HCT116 (cell line): ENCODE data around the gene FITM2. TPM values are rescaled to one million over a fixed set of nuclear protein-coding genes. Genes with fewer than 3 reads are reported as not detected.

Source experiments
- ATAC-seq: fragments of 200-7000 bp; cut with Tn5 transposase; 2 replicates; pipeline ENCODE4 v1.9.1; 2020; ENCODE audit warnings: mild to moderate bottlenecking, moderate library complexity
- BruUV-seq: library from RNA; stranded (reverse); fragments of 400-500 nt; replicated peaks from 2 replicates; lab custom pipeline; 2021; lab: Mats Ljungman, UMichigan
- CTCF ChIA-PET: fragments of 300-600 bp; sonication (Branson Sonifier 250); formaldehyde crosslinking; loops from one replicate; lab custom pipeline; 2021; ENCODE audit warnings: antibody characterized with exemption; lab: Charles Lee
- POLR2A ChIA-PET: fragments of 300-600, 350-600 bp; sonication (Branson Sonifier 250); formaldehyde crosslinking; loops from one replicate; lab custom pipeline; 2021; ENCODE audit warnings: antibody characterized with exemption; lab: Charles Lee
- RAD21 ChIA-PET, 2 experiments: fragments of 300-600 bp; sonication (Branson Sonifier 250); formaldehyde crosslinking; loops; one replicate each; lab custom pipeline; 2023; ENCODE audit warnings: low total read pairs in 2 of 2; ENCODE audit not compliant: uncharacterized antibody in 2 of 2, unreplicated experiment in 2 of 2, low non-redundant PET in 1 of 2; lab: Charles Lee
- DNase-seq: peaks from one replicate; pipeline ENCODE4 v3.0.0-alpha.2; 2010; ENCODE audit warnings: low read depth, low spot score
- H2AFZ ChIP-seq: fragments of 200-600 bp; shearing (Covaris generic), sonication (generic); 2 replicates; pipeline ENCODE4 v1.6.1; 2017; ENCODE audit warnings: low read depth, mixed run types, mixed read lengths, antibody characterized with exemption, low read length; ENCODE audit not compliant: poor library complexity, severe bottlenecking
- H3K27ac ChIP-seq: 2 replicates; pipeline ENCODE4 v1.5.1; 2012; ENCODE audit warnings: low read depth, low read length
- H3K27me3 ChIP-seq: fragments of 200-600 bp; sonication (generic); 2 replicates; pipeline ENCODE4 v1.6.1; 2016; ENCODE audit warnings: mixed run types, low read length, mixed read lengths; ENCODE audit not compliant: insufficient read depth
- H3K36me3 ChIP-seq, 2 experiments: fragments of 200-500 bp in 1 of 2; fragments of 200-600 bp in 1 of 2; sonication (Bioruptor generic) in 1 of 2; sonication (generic) in 1 of 2; 2 replicates each; pipeline versions ENCODE4 v1.5.1 to v1.6.1; 2014 to 2016; ENCODE audit warnings: low read length in 2 of 2, inconsistent platforms in 1 of 2, mixed read lengths in 1 of 2, mixed run types in 1 of 2; ENCODE audit not compliant: insufficient read depth in 2 of 2, control insufficient read depth in 1 of 2
- H3K4me1 ChIP-seq, 2 experiments: fragments of 200-600 bp in 1 of 2; sonication (generic) in 1 of 2; 2 replicates each; pipeline versions ENCODE4 v1.5.1 to v1.6.1; 2012 to 2017; ENCODE audit warnings: low read length in 2 of 2, inconsistent platforms in 1 of 2, mild to moderate bottlenecking in 1 of 2, mixed read lengths in 1 of 2, mixed run types in 1 of 2, moderate library complexity in 1 of 2; ENCODE audit not compliant: insufficient read depth in 2 of 2, control insufficient read depth in 1 of 2
- H3K4me2 ChIP-seq: fragments of 200-600 bp; sonication (generic); 2 replicates; pipeline ENCODE4 v1.6.1; 2017; ENCODE audit warnings: mixed run types, low read length, mixed read lengths
- H3K4me3 ChIP-seq, 2 experiments: fragments of 200-600 bp in 1 of 2; sonication (generic) in 1 of 2; replicated peaks in 1 of 2; 2 replicates each; pipeline ENCODE4 v1.5.1; 2011 to 2016; ENCODE audit warnings: low read length in 2 of 2, control low read depth in 1 of 2, low read depth in 1 of 2, mild to moderate bottlenecking in 1 of 2, mixed read lengths in 1 of 2, mixed run types in 1 of 2
- H3K79me2 ChIP-seq: fragments of 200-600 bp; sonication (generic); 2 replicates; pipeline ENCODE4 v1.6.1; 2017; ENCODE audit warnings: mild to moderate bottlenecking, mixed run types, low read length, moderate library complexity, mixed read lengths; ENCODE audit not compliant: insufficient read depth
- H3K9ac ChIP-seq: fragments of 200-600 bp; sonication (generic); 2 replicates; pipeline ENCODE4 v1.6.1; 2016; ENCODE audit warnings: low read length, mixed read lengths
- H3K9me2 ChIP-seq: fragments of 200-600 bp; sonication (generic), shearing (Covaris generic); 2 replicates; pipeline ENCODE4 v1.6.1; 2017; ENCODE audit warnings: mixed run types, mild to moderate bottlenecking, moderate library complexity; ENCODE audit not compliant: insufficient read depth
- H3K9me3 ChIP-seq, 2 experiments: fragments of 200-500 bp in 1 of 2; fragments of 200-600 bp in 1 of 2; sonication (Bioruptor generic) in 1 of 2; sonication (generic) in 1 of 2; 2 replicates each; pipeline ENCODE4 v1.6.1; 2014 to 2017; ENCODE audit warnings: low read length in 2 of 2, mixed read lengths in 2 of 2, inconsistent platforms in 1 of 2, low read depth in 1 of 2, mild to moderate bottlenecking in 1 of 2, mixed run types in 1 of 2, moderate library complexity in 1 of 2; ENCODE audit not compliant: control insufficient read depth in 1 of 2, insufficient read depth in 1 of 2
- H4K20me1 ChIP-seq: fragments of 200-600 bp; sonication (generic), shearing (Covaris generic); 2 replicates; pipeline ENCODE4 v1.6.1; 2017; ENCODE audit warnings: mixed run types, mild to moderate bottlenecking, moderate library complexity; ENCODE audit not compliant: insufficient read depth
- CBX3 ChIP-seq: IDR thresholded peaks from 2 replicates; pipeline ENCODE4 v1.6.1; 2012; ENCODE audit warnings: low read depth
- CEBPB ChIP-seq: IDR thresholded peaks from 2 replicates; pipeline ENCODE4 v1.6.1; 2012; ENCODE audit warnings: low read depth
- CTCF ChIP-seq, 3 experiments: fragments of 200-600 bp in 1 of 3; sonication (generic) in 1 of 3; IDR thresholded peaks in 2 of 3; conservative IDR thresholded peaks in 1 of 3; 2 replicates each; pipeline ENCODE4 v1.5.1; 2012 to 2017; ENCODE audit warnings: low read depth in 2 of 3, low read length in 2 of 3, antibody characterized with exemption in 1 of 3, borderline replicate concordance in 1 of 3, control low read depth in 1 of 3, mild to moderate bottlenecking in 1 of 3, mixed read lengths in 1 of 3, mixed run types in 1 of 3, moderate library complexity in 1 of 3; ENCODE audit not compliant: insufficient read depth in 1 of 3
- ELF1 ChIP-seq: IDR thresholded peaks from 2 replicates; pipeline ENCODE4 v1.6.1; 2012; ENCODE audit warnings: low read depth, borderline replicate concordance
- FOSL1 ChIP-seq: IDR thresholded peaks from 2 replicates; pipeline ENCODE4 v1.6.1; 2012; ENCODE audit warnings: low read depth
- JUND ChIP-seq: IDR thresholded peaks from 2 replicates; pipeline ENCODE4 v1.6.1; 2012
- MAX ChIP-seq: IDR thresholded peaks from 2 replicates; pipeline ENCODE4 v1.6.1; 2012
- POLR2A ChIP-seq: IDR thresholded peaks from 2 replicates; pipeline ENCODE4 v1.7.0; 2011; ENCODE audit warnings: borderline replicate concordance; ENCODE audit not compliant: insufficient read depth, insufficient read length; ENCODE audit errors: extremely low read depth
- POLR2AphosphoS5 ChIP-seq: IDR thresholded peaks from 2 replicates; pipeline ENCODE4 v1.6.1; 2011; ENCODE audit warnings: mild to moderate bottlenecking, low read depth, low read length, moderate library complexity
- REST ChIP-seq: IDR thresholded peaks from 2 replicates; pipeline ENCODE4 v1.6.1; 2012; ENCODE audit warnings: low read depth
- SIN3A ChIP-seq: IDR thresholded peaks from 2 replicates; pipeline ENCODE4 v1.6.1; 2012; ENCODE audit warnings: low read depth
- SRF ChIP-seq: IDR thresholded peaks from 2 replicates; pipeline ENCODE4 v1.6.1; 2012; ENCODE audit warnings: low read depth
- TCF7L2 ChIP-seq: IDR thresholded peaks from 2 replicates; pipeline ENCODE4 v1.7.0; 2011; ENCODE audit warnings: borderline replicate concordance, inconsistent platforms; ENCODE audit not compliant: insufficient read depth, insufficient read length; ENCODE audit errors: extremely low read depth
- YY1 ChIP-seq: IDR thresholded peaks from 2 replicates; pipeline ENCODE4 v1.6.1; 2011; ENCODE audit warnings: low read length, low read depth, moderate library complexity, mild to moderate bottlenecking; ENCODE audit not compliant: insufficient replicate concordance; ENCODE audit errors: extremely low read depth
- ZNF274 ChIP-seq: fragments of 200-500 bp; sonication (Bioruptor generic); IDR thresholded peaks from 2 replicates; pipeline ENCODE4 v1.6.1; 2014; ENCODE audit warnings: mild to moderate bottlenecking, low read depth, low read length, inconsistent platforms
- intact Hi-C: fragments of 100-400 bp; cut with micrococcal nuclease; formaldehyde crosslinking; loops from 2 replicates; pipeline ENCODE4 v1.10.0; 2022
- total RNA-seq: library from RNA; stranded (reverse); gene quantifications from one replicate; pipeline ENCODE4 v1.2.1, GENCODE V29; 2021; ENCODE audit not compliant: unreplicated experiment

The FITM2 gene
- total RNA-seq, 1 experiment from 2014 or later = 5.2 TPM

- Histone ChIP-seq H3K9me2 (no peaks in the 10 kb centered on the region), H3K4me1 (no peaks in the 10 kb centered on the region), H3K36me3 (no peaks in the 10 kb centered on the region), H3K9me3 (no peaks in the 10 kb centered on the region), H3K79me2 (no peaks in the 10 kb centered on the region), H4K20me1 (no peaks in the 10 kb centered on the region), H2AFZ (no peak overlapping the region), H3K9ac (no peak overlapping the region), H3K27ac (no peak overlapping the region), H3K4me2 (no peak overlapping the region), H3K27me3 (no peaks in the 10 kb centered on the region), H3K4me3 (no peak overlapping the region)
- RAD21 ChIA-PET = no interaction called here
- no peak for TF ChIP-seq TCF7L2
- TF ChIP-seq ELF1 = no peak
- no peak for TF ChIP-seq CBX3
- TF ChIP-seq REST = no peak
- TF ChIP-seq CEBPB = no peak
- TF ChIP-seq CTCF (IDR thresholded peaks at IDR 0.05 in 2 of 3, conservative IDR thresholded peaks at IDR 0.05 in 1 of 3; ENCODE audit: borderline replicate concordance in 1 of 3, insufficient read depth in 1 of 3, low read depth in 2 of 3, low read length in 2 of 3) = no peak
- TF ChIP-seq JUND = no peak
- no peak for TF ChIP-seq YY1
- TF ChIP-seq POLR2AphosphoS5 = no peak
- TF ChIP-seq POLR2A = no peak
- TF ChIP-seq MAX = no peak
- TF ChIP-seq ZNF274 = no peak
- no peak for TF ChIP-seq SIN3A
- TF ChIP-seq SRF = no peak
- no peak for TF ChIP-seq FOSL1
- CTCF ChIA-PET = no interaction called here
- ATAC-seq (no peak), DNase-seq (no peak)
- POLR2A ChIA-PET = no interaction called here
- BruUV-seq = no TSS peak
- intact Hi-C loops = no loop called here
Observed at GRCh38 chr20:44349349-44349748, 38.3 kb upstream of the FITM2 start.
